Measurements from ENCODE around the gene MYLK4. TPM values are rescaled to one million over a fixed set of nuclear protein-coding genes. Genes with fewer than 3 reads are reported as not detected.

The MYLK4 gene
- polyA plus RNA-seq, 1 experiment = 0.21 TPM

DNA sequence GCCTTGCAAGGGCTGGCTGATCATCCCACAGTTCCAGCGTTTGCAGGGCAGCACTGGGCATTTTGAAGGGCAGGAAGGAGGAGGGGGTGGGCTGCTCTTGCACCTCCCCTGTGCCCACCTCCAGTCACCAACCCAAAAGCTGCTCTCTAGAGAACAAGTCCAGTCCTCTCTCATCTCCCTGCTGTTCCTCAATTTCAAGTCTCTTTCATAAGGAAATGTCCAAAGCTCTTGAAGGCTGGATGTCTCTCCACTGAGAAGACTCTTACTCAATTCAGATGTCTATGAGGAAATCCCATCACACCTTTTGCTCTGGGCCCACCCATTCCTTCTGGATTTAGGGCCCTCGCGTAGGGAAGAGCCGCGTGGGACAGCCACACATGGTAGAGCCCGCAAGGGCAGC lies 46.1 kb upstream of the MYLK4 start:
- TF ChIP-seq, protein P1, sequence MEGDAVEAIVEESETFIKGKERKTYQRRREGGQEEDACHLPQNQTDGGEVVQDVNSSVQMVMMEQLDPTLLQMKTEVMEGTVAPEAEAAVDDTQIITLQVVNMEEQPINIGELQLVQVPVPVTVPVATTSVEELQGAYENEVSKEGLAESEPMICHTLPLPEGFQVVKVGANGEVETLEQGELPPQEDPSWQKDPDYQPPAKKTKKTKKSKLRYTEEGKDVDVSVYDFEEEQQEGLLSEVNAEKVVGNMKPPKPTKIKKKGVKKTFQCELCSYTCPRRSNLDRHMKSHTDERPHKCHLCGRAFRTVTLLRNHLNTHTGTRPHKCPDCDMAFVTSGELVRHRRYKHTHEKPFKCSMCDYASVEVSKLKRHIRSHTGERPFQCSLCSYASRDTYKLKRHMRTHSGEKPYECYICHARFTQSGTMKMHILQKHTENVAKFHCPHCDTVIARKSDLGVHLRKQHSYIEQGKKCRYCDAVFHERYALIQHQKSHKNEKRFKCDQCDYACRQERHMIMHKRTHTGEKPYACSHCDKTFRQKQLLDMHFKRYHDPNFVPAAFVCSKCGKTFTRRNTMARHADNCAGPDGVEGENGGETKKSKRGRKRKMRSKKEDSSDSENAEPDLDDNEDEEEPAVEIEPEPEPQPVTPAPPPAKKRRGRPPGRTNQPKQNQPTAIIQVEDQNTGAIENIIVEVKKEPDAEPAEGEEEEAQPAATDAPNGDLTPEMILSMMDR (IDR thresholded peaks at IDR 0.05; ENCODE audit: low read depth, low read length) = no peak
- H3K27ac ChIP-seq (ENCODE audit: low read depth, low read length) = no peak overlapping the region
- POLR2A ChIA-PET = no interaction called here
- CTCF ChIA-PET = no interaction called here
- no peak overlapping the region for H3K4me3 ChIP-seq (ENCODE audit: low read depth, low read length)
- no peaks in the 10 kb centered on the region for H3K9me3 ChIP-seq (ENCODE audit: control insufficient read depth, insufficient read depth, low read length)
- no peaks in the 10 kb centered on the region for H3K27me3 ChIP-seq (ENCODE audit: control insufficient read depth, insufficient read depth, low read length)
- DNase-seq (ENCODE audit: low read depth, low spot score) = no peak

DNA sequence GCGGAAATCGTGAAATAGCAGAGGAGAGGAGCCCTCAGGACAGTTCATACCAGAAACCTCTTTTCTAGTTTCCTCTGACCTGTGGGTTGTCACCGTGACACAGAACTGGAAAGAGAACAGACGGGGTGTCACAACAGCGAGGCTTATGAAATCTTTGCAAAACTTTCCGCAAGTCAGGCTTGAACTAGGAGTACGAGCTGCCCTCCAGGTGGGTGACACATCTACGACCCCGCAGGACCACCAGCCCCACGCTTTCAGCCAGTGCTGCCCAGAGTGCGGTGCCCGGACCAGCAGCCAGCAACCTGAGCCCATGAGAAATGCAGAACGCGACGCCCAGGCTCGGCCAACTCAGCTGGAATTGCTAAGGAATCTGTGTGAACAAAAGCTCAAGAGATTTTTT lies 45.2 kb upstream of the MYLK4 start:
- H3K27ac ChIP-seq (ENCODE audit: low read depth, low read length) = no peak overlapping the region
- ChIA-PET POLR2A (no interaction called here), CTCF (no interaction called here)
- no peak overlapping the region for H3K4me3 ChIP-seq (ENCODE audit: low read depth, low read length)
- TF ChIP-seq, protein P1 (IDR thresholded peaks at IDR 0.05; ENCODE audit: low read depth, low read length) = no peak
- DNase-seq (ENCODE audit: low read depth, low spot score) = no peak
- H3K9me3 ChIP-seq (ENCODE audit: control insufficient read depth, insufficient read depth, low read length) = no peaks in the 10 kb centered on the region
- no peaks in the 10 kb centered on the region for H3K27me3 ChIP-seq (ENCODE audit: control insufficient read depth, insufficient read depth, low read length)

DNA sequence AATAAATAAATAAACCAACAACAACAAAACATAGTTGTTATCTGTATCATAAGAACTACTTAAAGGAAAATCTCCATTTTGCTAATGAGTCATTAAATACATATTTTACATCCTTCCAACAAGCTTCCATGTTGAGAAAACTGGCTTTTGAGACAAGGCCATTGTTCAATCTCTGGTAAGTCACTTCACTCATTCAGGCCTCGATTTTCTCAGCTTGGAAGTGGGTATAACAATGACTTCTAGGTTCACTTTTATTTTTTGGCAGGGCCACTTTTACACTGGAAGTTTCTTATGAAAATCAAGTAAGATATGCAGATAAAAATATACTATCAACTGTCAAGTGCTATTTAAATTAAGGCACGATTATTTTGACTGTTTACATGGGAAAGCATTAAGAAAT lies 44.4 kb upstream of the MYLK4 start:
- Histone ChIP-seq H3K9me3 (ENCODE audit: control insufficient read depth, insufficient read depth, low read length) (no peaks in the 10 kb centered on the region), H3K4me3 (ENCODE audit: low read depth, low read length) (no peak overlapping the region), H3K27ac (ENCODE audit: low read depth, low read length) (no peak overlapping the region), H3K27me3 (ENCODE audit: control insufficient read depth, insufficient read depth, low read length) (no peaks in the 10 kb centered on the region)
- ChIA-PET CTCF (no interaction called here), POLR2A (no interaction called here)
- TF ChIP-seq, protein P1 (IDR thresholded peaks at IDR 0.05; ENCODE audit: low read depth, low read length) = no peak
- no peak for DNase-seq (ENCODE audit: low read depth, low spot score)

DNA sequence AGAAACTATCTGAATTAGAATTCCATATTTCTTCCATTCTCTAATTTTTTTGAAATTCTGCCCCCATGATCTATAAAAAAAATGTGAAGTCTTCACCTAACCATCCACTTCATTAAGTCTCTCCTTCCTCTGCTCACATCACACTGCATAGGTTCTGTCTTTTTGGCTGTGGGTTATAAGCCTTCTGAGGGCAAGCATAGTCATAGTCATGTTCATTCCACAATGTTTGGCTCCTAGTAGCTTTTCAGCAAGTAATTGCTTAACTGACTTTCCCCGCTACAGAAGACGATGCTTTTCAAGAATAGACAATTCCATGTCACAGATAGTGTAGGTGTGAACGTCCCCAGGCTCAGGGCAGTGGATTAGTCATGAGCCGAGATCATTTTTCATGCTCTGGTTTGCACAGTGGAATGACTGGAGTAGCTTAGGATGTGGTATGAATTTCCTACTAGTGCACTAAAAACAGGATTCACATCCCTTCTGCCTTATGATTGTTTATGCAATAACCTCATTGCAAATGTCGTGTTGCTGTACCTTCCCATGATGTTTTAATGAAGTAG lies 43.5 kb upstream of the MYLK4 start:
- TF ChIP-seq, protein P1 (IDR thresholded peaks at IDR 0.05; ENCODE audit: low read depth, low read length) = no peak
- ChIA-PET CTCF (interaction anchor here (0.7 to 1.0 kb wide), 2 partner anchors 44 to 46 kb away, joined by 3 to 4 read pairs; no protein-coding TSS in a partner anchor), POLR2A (interaction anchor here (0.9 kb wide), 1 partner anchor 47 kb away, joined by 3 read pairs; the partner anchor contains the start of gene SERPINB1)
- no peak for DNase-seq (ENCODE audit: low read depth, low spot score)
- Histone ChIP-seq H3K27me3 (ENCODE audit: control insufficient read depth, insufficient read depth, low read length) (no peaks in the 10 kb centered on the region), H3K9me3 (ENCODE audit: control insufficient read depth, insufficient read depth, low read length) (no peaks in the 10 kb centered on the region), H3K4me3 (ENCODE audit: low read depth, low read length) (no peak overlapping the region), H3K27ac (ENCODE audit: low read depth, low read length) (no peak overlapping the region)

DNA sequence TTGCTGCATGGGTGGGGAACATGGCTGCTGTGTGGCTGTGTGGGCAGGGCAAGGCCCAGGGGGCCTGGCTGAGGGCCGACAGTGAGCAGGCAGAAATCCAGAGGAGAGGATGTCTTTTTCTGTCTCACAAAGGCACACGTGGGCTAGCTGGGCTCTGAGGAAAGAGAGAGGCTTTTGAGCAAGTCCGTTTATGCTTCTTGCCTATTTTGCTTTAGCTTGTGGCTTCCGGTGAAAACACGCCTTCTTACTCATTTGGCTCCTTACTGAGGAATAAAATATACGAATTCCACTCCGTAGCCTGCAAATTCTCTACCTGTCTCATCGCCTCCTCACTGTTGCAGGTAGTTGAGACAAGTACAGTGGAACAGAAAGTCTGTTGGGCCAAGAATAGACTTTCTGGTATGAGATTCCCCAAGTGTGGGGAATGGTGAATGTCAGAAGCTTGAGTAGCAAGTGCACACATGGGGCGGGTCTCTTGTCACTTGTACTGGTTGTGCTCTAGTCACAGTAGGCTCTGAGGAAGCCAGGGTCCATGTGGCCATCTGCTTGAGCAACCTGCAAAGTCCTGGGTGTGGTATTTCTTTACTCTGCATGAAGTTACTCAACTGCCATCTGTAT lies 42.9 kb upstream of the MYLK4 start:
- H3K9me3 ChIP-seq (ENCODE audit: control insufficient read depth, insufficient read depth, low read length) = no peaks in the 10 kb centered on the region
- H3K27me3 ChIP-seq (ENCODE audit: control insufficient read depth, insufficient read depth, low read length) = no peaks in the 10 kb centered on the region
- no peak overlapping the region for H3K27ac ChIP-seq (ENCODE audit: low read depth, low read length)
- ChIA-PET POLR2A (interaction anchor here (0.6 to 0.9 kb wide), 2 partner anchors 48 to 995 kb away, joined by 3 to 4 read pairs; partner anchors contain the start of gene SERPINB1), CTCF (interaction anchor here (0.7 to 1.0 kb wide), 2 partner anchors 44 to 47 kb away, joined by 3 to 4 read pairs; no protein-coding TSS in a partner anchor)
- H3K4me3 ChIP-seq (ENCODE audit: low read depth, low read length) = no peak overlapping the region
- TF ChIP-seq, protein P1 (IDR thresholded peaks at IDR 0.05; ENCODE audit: low read depth, low read length) = no peak
- DNase-seq (ENCODE audit: low read depth, low spot score) = no peak
